Left hindlimb (tissue), 1 donor: ENCODE data around the gene ARL4A.
"Not testable (repeated sequence)": the region's sequence is repeated elsewhere in the genome, so short reads cannot be mapped to it uniquely, and the experiment has no call there.

Source experiments
- DNase-seq: peaks from one replicate; pipeline ENCODE4 v3.0.0-alpha.2; 2018

The ARL4A gene, protein sequence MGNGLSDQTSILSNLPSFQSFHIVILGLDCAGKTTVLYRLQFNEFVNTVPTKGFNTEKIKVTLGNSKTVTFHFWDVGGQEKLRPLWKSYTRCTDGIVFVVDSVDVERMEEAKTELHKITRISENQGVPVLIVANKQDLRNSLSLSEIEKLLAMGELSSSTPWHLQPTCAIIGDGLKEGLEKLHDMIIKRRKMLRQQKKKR

DNA sequence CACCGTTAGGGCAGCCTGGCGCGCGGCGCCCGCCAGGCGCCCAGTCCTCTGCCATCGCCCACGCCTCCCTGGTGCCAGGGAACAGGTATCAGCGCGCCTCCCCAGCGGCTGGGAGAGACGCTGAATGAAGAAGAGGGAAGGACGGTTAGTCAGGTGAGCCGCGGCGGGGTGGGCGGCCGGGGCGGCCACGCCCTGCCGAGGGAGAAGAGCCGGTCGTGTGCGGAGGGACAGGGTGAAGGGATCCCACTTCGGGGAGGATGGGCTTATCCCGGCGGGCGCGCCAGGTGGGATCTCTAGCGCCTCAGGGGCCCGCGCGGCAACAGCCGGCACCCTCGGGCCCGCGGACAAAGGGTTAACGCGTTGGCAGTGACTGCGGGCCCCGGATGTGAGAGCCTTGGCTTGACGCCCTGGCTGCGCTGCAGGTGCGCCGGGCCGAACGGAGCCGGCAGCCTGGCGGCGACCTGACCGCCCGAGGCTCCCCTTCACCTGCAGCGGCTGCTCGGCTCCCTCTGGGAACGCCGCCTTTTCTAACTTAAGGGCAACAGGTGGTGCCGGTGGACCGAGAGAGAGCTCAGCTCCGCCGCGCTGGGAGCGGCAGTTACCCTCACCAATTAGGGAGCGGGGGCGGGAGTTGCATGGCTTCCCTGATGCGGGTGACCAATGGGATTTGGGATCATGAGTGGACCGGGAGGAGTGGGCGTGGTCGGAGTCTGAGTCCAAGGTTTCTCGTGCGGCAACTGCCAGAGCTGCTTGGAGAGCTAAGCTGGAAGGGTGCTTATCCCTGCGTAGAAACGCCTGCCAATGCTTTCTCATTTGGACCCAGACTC, at the start of gene ARL4A:
Gene ARL4A, plus strand, starts transcription at position 743 of the 827 bp plus-strand sequence. CDS start 622 bp downstream, outside the sequence.
- peak; percentile 99 for DNase-seq

DNA sequence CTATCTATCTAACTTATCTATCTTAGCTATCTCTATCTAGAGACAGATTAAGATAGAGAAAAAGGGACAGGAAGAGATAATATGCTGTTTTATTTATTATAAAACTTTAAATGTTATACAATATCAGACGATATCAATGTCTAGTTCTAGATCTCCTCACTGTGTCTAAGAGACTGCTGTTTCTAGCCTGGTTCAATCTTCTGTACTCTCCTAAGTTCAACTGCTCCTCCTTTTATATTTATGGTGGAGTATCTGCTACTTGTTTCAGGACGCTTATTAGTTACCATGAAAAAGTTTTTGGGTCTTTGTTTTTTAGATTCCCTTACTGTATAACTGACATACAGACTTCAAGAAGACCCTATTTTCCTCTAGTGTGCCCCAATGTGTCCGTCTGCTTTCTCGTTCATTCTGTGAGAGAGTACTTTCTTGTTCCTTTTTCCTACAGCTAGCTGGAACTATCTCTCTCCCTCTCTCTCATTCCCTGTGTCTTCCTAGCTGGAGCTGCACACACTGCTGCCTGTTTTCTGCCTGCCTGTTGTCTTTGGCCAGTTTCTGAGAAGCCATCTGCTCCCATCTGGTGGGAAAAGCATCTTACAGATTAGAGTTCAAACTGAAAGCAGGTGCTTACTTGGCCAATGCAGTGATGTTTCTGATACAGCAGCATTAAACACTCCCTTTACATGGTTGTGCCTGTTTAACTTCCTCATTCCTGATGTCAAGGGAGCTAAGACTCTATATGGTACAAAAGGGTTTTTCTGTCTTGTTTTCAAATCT, 49.4 kb upstream of the ARL4A start:
- no peak for DNase-seq

DNA sequence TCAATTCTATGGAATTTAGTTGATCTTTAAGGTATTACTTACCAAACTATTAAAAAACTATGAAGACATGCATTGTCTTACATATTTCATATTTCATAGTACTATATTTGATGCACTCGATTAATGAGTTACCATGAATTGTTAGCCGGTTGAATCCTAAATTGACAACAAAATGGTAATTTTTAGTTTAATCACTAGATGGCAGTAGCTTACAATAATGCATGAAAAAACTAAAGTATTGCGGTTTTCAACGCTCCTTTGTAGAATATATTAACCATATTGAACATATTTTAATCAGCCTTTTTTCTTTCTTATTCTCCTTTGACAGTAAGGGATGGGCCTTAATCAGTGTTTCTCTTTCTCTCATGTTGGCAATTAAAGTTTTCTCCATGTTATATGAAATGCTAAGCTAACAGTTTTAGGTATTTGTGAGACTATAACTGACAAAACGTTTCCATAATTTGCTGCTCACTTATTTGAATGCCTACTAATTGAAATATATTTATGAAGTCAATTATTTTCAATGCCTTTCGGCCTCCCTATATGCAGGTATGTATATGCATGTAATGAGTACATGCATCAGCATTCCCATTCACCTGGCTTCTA, 48.5 kb upstream of the ARL4A start:
- no peak for DNase-seq

DNA sequence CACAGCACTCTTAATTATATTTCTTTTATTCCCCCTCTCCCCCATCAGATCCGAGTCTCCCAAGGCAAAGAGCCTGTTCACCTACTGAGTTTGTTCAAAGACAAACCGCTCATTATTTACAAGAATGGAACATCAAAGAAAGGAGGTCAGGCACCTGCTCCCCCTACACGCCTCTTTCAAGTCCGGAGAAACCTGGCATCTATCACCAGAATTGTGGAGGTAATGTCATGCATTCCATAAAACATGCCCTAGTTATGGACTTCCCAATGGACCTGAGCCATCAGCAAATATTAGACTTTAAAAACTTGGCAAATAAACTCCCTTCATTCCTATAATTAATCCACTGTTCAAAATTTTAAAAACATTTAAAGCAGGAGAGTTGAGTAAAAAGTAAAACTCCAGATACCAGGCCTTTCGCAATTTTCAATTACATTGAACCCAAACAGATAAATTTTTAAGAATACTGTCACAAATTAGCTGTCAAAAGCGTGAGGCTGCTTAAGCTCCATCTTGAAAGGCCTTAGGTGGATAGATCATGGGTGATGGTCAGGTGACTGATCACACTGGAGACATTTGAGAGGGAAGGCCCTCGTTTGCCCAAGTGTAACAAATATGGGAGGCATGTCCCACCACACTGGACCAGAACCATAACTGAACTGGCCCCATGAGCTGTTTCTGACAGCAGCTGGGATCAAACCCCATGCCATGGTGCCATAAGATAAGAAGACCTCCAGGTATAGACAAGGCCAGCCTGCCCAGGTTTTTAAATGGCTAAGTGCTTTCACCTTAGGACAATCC, 46.9 kb upstream of the ARL4A start:
- DNase-seq: no peak

DNA sequence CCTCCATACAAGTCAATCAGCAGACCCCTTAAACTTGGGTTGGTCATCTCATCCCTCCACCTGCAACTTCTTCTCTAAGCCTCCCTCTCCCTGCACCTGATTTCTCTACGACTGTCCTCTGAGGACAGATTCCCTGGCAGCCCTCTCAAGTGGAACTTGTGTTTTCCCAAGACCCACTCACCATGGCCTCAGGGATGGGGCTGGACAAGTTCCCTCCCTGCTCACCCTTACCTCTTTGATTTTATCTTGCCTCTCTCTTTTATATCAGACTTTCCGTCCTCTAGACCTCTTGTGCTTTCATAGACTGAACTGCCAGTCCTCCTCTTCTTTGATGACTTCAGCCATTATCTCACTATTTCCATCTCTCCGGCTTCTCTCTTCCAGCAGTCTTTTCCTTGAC, 46.2 kb upstream of the ARL4A start:
- no peak for DNase-seq

DNA sequence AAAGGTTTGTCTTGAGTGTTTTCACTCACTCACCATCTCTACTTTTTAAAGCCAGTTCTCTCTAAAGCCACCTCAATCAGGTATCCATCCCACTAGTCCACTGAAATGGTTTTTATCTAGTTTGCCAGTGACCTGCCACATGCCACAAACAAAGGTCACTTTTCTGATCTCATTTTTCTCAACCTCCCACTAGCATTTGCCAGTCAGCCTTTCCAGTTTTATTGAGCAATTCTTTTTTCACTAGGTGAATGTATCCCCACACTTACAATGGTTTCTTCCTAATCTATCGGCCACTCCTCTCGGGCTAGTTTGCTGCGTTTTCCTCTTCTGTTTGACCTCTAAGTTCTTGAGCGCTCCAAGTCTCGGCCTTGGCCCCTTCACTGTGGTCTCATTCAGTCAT, 44.9 kb upstream of the ARL4A start:
- DNase-seq: no peak

DNA sequence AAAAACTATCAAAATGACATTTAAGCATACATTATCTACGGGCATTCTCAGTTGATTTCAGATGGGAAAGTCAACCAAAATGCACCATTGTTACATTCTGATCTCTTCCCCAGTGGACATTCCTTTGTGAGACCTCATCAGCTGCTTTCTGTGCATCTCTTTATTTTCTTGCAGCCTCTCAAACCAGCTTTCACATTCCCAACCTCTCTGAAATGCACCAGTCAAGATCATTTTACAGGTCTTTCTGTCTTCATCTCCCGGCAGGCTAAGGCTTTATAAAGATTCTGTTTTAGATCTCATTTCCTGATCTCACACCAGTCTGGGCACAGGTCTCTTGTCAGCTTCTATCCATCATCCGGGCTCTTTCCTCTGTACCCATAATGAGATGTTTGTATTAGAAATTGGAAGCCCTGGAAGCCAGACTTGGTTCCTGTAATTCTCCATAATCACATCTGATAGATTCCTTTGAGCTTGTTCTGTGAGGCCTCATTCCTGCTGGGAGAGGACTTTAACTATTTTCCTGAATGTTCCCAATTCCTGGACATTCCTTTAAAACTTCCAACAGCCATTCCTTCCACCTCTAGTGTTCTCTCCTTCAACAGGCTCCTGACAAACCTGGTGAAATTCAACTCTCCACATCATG, 44.3 kb upstream of the ARL4A start:
- no peak for DNase-seq

DNA sequence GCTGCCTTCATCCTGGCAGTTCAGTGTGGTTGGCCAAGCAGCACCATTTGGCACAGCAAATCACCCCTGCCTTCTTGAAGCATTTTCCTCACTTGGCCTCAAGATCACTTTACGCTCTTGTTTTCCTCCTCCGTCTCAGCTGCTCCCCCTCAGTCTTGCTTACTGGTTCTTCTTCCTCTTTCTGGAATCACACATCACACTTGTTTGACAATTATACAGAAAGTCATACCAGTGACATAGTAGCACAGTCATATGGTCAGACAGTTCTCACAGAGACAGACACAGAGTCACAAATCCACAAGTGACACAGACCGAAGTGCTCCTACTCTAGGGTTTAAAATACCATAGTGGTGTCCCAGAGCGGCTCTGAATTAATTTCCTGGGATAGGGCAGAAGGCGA, 43.8 kb upstream of the ARL4A start:
- DNase-seq: no peak

DNA sequence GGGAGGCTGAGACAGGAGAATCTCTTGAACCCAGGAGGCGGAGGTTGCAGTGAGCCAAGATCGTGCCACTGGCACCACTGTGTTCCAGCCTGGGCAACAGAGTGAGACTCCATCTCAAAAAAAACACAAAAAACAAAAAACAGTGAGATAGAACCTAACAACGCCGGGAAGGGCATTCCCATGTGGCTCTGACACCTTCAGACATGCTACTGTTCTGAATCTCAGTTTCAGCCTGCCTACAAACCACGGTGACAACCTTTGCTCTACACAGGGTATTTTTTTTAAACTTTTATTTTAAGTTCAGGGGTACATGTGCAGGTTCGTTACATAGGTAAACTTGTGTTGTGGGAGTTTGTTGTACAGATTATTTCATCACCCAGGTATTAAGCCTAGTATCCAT, 42.2 kb upstream of the ARL4A start:
- not testable (repeated sequence) for DNase-seq

DNA sequence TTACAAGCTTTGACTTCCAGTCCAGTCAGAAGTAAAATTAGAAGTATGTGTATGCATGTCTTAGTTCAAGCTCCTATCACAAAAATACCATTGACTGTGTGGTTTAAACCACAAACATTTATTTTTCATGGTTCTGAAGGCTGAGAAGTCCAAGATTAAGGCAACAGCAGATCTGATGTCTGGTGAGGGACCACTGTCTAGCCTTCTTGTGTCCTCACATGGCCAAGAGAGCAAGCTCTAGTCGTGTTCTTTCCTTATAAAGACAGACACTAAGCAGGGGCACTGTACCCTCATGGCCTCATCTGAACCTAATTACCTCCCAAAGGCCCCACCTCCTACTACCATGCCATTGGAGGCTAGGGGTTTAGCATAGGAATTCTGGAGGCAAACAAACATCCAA, 41.3 kb upstream of the ARL4A start:
- DNase-seq: no peak

DNA sequence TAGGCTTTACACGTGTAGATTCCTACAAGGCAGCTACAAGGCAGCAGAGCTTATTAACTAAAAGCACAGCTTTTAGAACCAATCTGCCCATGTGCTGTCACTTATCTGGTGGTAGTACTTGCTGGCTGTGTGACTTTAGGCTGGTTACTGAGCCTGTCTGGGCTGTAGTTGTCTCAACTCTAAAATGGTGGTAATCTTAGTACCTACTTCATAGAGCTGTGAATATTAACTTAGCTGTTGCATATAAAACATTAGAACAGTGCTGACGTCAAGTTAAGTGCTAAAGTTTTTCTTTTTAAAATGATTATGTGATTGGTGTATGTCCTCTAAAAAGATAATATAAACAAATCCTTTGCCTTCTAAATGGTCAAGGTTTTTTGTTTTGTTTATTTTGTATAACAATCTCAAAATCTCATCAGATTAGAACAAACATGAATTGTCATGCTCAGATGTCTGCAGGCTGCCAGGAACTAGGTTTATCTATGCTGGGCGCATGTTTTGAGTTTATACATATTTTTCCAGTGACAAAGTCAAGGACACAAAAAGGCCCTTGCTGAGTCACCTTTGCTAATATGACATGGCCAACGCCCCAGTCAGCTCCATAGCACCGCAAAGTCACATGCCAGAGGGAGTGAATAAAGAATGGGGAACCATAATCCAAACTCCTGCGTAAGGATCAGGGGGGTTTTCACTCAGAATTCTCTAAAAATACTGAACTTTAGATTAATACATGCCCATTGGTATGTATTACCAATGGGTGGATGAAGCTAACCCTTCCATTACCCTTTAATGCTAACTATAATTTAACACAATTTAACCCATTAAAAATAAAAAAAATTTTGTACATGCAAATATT, 39.8 kb upstream of the ARL4A start:
- DNase-seq: no peak

DNA sequence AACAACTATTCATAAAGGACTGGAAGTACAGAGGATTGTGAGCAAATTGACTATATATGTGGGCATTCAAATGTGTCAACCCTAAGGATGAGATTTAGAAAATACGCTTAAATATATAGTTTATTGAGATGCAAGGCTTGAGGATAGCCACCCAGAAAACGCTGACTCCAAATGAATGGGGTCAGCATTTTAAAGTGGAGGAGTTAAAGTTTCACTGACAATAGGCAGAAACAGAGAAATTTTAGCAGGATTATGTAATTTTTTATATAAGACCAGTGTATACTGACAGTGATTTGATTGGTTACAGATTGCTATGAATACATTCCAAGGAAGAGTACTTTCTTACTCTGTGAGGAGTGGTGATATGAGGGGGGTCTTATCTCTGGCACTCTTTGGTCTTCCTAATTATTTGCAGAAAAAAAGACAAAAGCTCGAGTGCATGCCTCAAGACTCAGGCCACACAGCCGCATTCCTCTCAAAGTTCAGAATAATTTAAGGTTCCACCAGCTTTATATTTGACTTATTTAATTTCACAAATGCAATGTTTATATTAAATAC, 38.6 kb upstream of the ARL4A start:
- no peak for DNase-seq

DNA sequence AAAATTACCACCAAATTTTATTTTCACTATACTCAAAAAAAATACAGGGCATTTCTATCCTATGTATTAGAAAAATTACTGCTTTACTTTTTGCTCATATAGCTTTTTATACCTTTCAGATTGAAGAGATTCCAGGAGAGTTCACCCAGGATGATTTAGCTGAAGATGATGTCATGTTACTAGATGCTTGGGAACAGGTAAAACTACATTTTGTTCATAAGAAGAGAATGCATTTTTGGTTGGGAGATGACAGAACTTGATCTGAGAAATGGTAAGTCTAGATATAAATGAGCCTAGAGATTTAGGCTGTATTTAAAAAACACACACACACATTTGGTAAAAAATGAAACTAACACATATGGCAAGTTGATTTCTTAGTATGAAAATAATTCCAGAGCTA, 38.1 kb upstream of the ARL4A start:
- no peak for DNase-seq

DNA sequence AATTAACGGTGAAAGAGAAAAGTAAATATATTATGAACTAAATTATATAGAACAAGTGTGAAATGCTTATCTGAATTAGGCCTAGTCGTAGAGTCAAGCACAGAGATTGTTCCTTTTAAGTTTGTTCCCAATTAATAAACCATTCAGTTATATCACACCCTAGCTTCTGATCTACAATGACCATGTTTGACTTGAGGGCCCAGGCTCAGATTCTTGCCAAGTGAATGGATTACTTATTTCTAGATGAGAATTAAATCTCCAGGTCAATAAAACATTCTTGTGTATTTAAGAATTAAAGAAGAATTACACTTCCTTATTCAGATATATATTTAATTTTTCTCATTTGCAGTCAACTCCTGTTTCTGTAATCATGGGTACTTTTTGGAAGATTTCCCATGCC, 37.4 kb upstream of the ARL4A start:
- DNase-seq: no peak

DNA sequence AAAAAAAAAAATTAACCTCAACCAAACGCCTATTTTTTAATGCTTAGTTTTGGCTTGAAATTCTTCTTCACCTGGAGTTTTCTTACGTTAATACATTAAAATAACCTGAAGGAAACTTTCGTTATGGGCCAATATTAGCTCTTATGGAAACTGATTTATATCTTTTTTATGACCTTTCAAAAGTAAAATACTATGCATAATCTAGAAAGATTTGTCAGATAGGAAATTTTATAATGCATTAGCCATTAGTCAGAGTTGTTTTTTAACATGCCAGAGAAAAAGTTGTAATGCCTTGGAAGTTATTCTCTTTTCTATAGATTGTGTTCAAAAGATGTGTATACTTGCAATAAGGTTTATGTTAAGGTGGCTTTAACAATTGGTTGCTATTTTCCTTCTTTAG, 34.3 kb upstream of the ARL4A start:
- DNase-seq: no peak

DNA sequence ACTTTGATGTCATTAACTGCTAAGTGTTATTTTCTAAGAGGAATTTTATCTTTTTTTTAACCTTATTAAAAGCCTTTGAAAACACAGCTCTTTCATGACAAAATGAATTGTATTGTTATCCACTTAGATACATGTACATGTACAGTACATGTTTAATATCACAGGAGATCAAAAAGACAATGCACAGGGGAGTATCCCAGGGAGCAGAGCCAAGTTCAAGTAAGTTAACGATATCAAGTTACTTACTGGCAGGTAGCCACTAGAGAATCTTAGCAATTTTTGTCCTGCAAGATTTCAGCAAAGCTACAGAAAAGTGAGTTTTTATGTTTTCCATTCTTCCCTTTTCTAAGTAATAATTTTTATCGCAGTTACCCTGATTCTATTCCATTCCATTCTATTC, 33.9 kb upstream of the ARL4A start:
- DNase-seq: no peak

DNA sequence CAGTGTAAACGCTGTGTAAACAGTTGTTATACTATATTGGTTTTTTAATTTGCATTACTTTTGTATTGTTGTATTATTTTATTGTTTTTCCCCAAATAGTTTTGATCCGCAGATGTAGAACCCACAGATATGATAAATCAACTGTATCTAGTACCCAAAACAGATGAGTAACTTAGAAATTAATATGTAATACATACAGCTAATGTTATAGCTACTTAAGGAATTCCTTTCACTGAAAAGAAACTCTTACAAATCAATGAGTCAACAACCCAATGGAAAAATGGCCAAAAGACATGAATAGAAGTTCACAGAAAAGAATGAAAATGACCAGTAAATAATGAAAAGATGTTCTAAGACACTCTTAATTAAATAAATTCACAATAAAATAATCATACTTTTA, 32.3 kb upstream of the ARL4A start:
- no peak for DNase-seq

DNA sequence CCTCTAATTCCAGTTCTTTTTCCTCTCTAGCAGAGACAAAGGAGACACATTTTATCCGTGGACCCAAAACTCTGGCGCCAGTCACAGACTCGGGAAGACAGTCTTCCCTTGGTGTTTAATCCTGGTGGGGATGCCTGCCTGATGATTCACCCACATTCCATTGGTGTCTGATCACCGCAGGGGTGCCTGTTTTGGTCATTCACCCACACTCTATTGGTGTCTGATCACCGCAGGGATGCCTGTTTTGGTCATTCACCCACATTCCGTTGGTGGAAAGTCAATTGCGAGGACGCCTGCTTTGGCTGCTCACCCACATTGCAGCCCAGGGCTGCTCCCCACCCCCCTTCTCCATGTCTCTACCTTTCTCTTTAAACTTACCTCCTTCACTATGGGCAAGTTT, 27.0 kb upstream of the ARL4A start:
- not testable (repeated sequence) for DNase-seq

DNA sequence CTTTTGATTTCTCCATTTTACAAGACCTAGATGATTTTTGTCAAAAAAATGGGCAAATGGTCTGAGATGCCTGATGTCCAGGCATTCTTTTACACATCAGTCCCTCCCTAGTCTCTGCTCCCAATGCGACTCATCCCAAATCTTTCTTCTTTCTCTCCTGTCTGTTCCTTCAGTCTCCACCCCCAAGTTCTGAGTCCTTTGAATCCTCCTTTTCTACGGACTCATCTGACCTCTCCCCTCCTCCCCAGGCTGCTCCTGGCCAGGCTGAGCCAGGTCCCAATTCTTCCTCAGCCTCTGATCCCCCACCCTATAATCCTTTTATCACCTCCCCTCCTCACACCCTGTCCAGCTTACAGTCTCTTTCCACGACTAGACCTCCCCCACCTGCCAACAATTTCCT, 26.4 kb upstream of the ARL4A start:
- DNase-seq: not testable (repeated sequence)

DNA sequence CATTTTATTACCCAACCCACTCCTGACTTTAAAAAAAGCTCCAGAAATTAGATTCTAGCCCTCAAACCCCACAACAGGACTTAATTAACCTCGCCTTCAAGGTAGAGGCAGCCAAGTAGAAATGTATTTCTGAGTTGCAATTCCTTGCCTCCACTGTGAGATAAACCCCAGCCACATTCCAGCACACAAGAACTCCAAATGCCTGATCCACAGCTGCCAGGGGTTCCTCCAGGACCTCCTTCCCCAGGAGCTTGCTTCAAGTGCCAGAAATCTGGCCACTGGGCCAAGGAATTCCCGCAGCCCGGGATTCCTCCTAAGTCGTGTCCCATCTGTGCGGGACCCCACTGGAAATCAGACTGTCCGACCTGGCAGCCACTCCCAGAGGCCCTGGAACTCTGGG, 25.9 kb upstream of the ARL4A start:
- DNase-seq: no peak
